Measurements from ENCODE around the gene MAP6. TPM values are rescaled to one million over a fixed set of nuclear protein-coding genes. Genes with fewer than 3 reads are reported as not detected.

MAP6 gene
- total RNA-seq, 6 experiments from 2014 or later: 0.26 to 0.86 (median 0.58) TPM

DNA sequence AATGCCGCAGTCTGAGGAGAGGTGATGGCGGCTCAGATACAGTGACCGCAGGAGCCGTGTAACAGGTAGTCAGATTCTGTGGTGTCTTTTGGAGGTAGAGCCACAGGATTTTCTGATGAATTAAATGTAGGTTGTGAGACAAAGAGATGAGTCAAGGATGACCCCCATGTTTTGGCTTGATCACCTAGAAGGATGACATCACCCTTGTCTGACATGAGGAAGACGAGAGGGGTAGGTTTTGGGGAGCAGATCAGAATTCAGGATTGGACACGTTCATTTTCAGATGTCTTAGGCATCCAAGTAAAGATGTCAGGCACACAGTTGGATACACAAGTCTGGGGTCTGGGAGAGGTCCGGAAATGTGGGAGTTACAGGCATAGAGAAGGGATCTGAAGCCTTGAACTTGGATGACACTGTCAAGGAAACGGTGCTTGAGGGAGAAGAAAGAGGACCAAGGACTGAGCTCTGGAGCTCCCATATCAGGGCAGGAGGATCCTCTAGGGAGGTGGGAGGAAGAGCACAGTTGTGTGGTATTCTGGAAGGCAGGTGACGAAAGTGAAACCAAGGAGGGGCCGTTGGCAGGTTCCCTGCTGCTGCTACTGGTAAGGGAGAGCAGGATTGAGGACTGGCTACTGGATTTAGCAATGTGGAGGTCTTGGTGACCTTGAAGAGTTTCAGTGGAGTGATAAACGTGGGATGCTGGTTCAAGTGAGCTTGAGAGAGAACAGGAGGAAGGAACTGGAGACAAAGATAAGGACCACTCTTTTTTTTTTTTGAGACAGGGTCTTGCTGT, 130.5 kb downstream of the MAP6 start:
- TF ChIP-seq POLR2A (IDR thresholded peaks at IDR 0.05): no peak
- TF ChIP-seq, protein P1, sequence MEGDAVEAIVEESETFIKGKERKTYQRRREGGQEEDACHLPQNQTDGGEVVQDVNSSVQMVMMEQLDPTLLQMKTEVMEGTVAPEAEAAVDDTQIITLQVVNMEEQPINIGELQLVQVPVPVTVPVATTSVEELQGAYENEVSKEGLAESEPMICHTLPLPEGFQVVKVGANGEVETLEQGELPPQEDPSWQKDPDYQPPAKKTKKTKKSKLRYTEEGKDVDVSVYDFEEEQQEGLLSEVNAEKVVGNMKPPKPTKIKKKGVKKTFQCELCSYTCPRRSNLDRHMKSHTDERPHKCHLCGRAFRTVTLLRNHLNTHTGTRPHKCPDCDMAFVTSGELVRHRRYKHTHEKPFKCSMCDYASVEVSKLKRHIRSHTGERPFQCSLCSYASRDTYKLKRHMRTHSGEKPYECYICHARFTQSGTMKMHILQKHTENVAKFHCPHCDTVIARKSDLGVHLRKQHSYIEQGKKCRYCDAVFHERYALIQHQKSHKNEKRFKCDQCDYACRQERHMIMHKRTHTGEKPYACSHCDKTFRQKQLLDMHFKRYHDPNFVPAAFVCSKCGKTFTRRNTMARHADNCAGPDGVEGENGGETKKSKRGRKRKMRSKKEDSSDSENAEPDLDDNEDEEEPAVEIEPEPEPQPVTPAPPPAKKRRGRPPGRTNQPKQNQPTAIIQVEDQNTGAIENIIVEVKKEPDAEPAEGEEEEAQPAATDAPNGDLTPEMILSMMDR (IDR thresholded peaks at IDR 0.05): no peak
- H3K36me3 ChIP-seq: no peaks in the 10 kb centered on the region
- WGBS (ENCODE audit: insufficient coverage, low coverage, low lambda C conversion rate, missing lambda C conversion rate): 69% methylated on average over 11 of the region's 11 CpGs
- no peak overlapping the region for H3K4me3 ChIP-seq
- DNase-seq (no peak), ATAC-seq (no peak)
- H3K4me1 ChIP-seq: no peaks in the 10 kb centered on the region
- no peaks in the 10 kb centered on the region for H3K9me3 ChIP-seq
- H3K27me3 ChIP-seq: no peaks in the 10 kb centered on the region
- H3K27ac ChIP-seq: no peak overlapping the region
- intact Hi-C loops (cut with DNase I): no loop called here

DNA sequence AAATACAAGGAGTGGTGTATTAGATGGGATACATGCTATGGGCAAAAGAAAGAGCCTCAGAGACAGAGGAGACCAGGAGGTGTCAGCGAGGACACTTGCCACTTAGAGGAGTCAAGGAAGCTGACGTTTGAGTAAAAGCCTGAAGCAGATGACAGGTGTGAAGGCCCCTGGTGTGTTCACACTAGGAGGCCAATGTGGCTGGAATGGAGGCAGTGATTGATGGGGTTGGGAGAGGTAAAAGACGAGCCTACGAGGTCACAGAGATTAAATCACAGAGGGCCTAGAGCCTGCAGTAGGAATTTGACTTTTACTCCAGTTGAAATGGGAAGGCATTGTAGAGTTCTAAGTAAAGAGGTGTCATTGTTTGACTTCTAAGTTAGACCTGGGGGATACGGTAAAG, 131.1 kb downstream of the MAP6 start:
- TF ChIP-seq, protein P1 (IDR thresholded peaks at IDR 0.05): no peak
- no peak for TF ChIP-seq POLR2A (IDR thresholded peaks at IDR 0.05)
- Histone ChIP-seq H3K36me3 (no peaks in the 10 kb centered on the region), H3K9me3 (no peaks in the 10 kb centered on the region), H3K4me3 (no peak overlapping the region), H3K27ac (no peak overlapping the region), H3K27me3 (no peaks in the 10 kb centered on the region), H3K4me1 (no peaks in the 10 kb centered on the region)
- intact Hi-C loops (cut with DNase I): no loop called here
- DNase-seq: no peak
- no peak for ATAC-seq
- 70% methylated on average over 5 of the region's 5 CpGs for WGBS (ENCODE audit: insufficient coverage, low coverage, low lambda C conversion rate, missing lambda C conversion rate)

Small RNA genes within 50 kb of the gene (small RNA-seq; reads per million reads assigned to genes)
- 0 reads per million in 2 experiments for gene AP001922.4

Other genes starting within 250 kb of the MAP6 start
- under 1 TPM in 1 of 6 experiments, not detected in 5; 0.09 TPM for gene KLHL35, start 235.8 kb downstream of the MAP6 start, total RNA-seq
- 10 to 100 TPM in 1 of 6 experiments, 1 to 10 TPM in 5; 2.0 to 10.7 (median 4.1) TPM for gene GDPD5, start 143.1 kb downstream of the MAP6 start, total RNA-seq
- 10 to 100 TPM; 14.6 to 44.3 (median 33.8) TPM for gene SERPINH1, start 106.8 kb downstream of the MAP6 start, total RNA-seq
- gene MOGAT2, start 48.8 kb upstream of the MAP6 start, total RNA-seq: 100 to 1,000 TPM in 3 of 6 experiments, 10 to 100 TPM in 3; 24.3 to 164 (median 100) TPM
- gene DGAT2, start 99.7 kb upstream of the MAP6 start, total RNA-seq: 100 to 1,000 TPM in 5 of 6 experiments, 10 to 100 TPM in 1; 33.1 to 166 (median 124) TPM
- gene UVRAG, start 146.2 kb upstream of the MAP6 start, total RNA-seq: 10 to 100 TPM in 3 of 6 experiments, 1 to 10 TPM in 3; 8.8 to 12.6 (median 10.3) TPM

All from right lobe of liver (tissue), 6 donors.